Natural killer cell (primary cell): ENCODE measurements around the gene RGS7BP. TPM values are rescaled to one million over a fixed set of nuclear protein-coding genes. Genes with fewer than 3 reads are reported as not detected.

ENCODE experiments used
- ATAC-seq, 3 donors: fragments of 150-1000 bp in 2 of 3; fragments of 200-7000 bp in 1 of 3; cut with Tn5 transposase; 1 replicate in 1 of 3; 2 replicates in 2 of 3; pipeline ENCODE4 v1.10.0; 2021; ENCODE audit warnings: mild to moderate bottlenecking in 2 of 3, moderate library complexity in 2 of 3
- DNase-seq, 2 donors: peaks; one replicate each; pipeline versions ENCODE4 v3.0.0 to v3.0.0-alpha.2; 2013 to 2021; ENCODE audit warnings: mixed read lengths in 1 of 2
- H3K27ac ChIP-seq: one replicate; pipeline ENCODE4 v1.5.1; 2013; ENCODE audit warnings: mild to moderate bottlenecking, low read length
- H3K27me3 ChIP-seq: one replicate; pipeline ENCODE4 v1.6.1; 2013; ENCODE audit warnings: low read length; ENCODE audit not compliant: control insufficient read depth, insufficient read depth
- H3K36me3 ChIP-seq: one replicate; pipeline ENCODE4 v1.6.1; 2013; ENCODE audit warnings: low read length; ENCODE audit not compliant: control insufficient read depth, insufficient read depth
- H3K4me1 ChIP-seq: one replicate; pipeline ENCODE4 v1.6.1; 2013; ENCODE audit warnings: low read length; ENCODE audit not compliant: control insufficient read depth, insufficient read depth
- H3K4me3 ChIP-seq: one replicate; pipeline ENCODE4 v1.5.1; 2013; ENCODE audit warnings: low read length
- H3K9me3 ChIP-seq: one replicate; pipeline ENCODE4 v1.6.1; 2013; ENCODE audit warnings: low read length; ENCODE audit not compliant: control insufficient read depth, insufficient read depth
- H3K27ac Mint-ChIP-seq, 2 donors: one replicate each; pipeline ENCODE4 v1.8.0; 2022; ENCODE audit warnings: mild to moderate bottlenecking in 2 of 2, mixed read lengths in 2 of 2, moderate library complexity in 1 of 2
- H3K27me3 Mint-ChIP-seq, 2 donors: one replicate each; pipeline ENCODE4 v1.8.0; 2022; ENCODE audit warnings: low read depth in 2 of 2, mixed read lengths in 2 of 2
- H3K36me3 Mint-ChIP-seq: one replicate; pipeline ENCODE4 v1.8.0; 2022; ENCODE audit warnings: mixed read lengths
- H3K4me1 Mint-ChIP-seq, 2 donors: one replicate each; pipeline ENCODE4 v1.8.0; 2022; ENCODE audit warnings: mixed read lengths in 2 of 2
- H3K4me3 Mint-ChIP-seq: one replicate; pipeline ENCODE4 v1.8.0; 2022; ENCODE audit warnings: mild to moderate bottlenecking, moderate library complexity, mixed read lengths
- H3K9me3 Mint-ChIP-seq, 2 donors: one replicate each; pipeline ENCODE4 v1.8.0; 2022; ENCODE audit warnings: mixed read lengths in 2 of 2
- WGBS: methylation state at CpG from one replicate; pipeline ENCODE4 v1.1.7; 2013; ENCODE audit warnings: missing lambda C conversion rate; ENCODE audit not compliant: insufficient coverage; 5-methylcytosine and 5-hydroxymethylcytosine counted together
- intact Hi-C: fragments of 100-400 bp; cut with micrococcal nuclease; formaldehyde crosslinking; loops from one replicate; pipeline ENCODE4 v1.14.2; 2022
- total RNA-seq, 4 donors: library from RNA; stranded (reverse); fragments of 120-200 nt in 1 of 4; gene quantifications; one replicate each; pipeline versions ENCODE4 v1.2.3 to v1.2.4, GENCODE V29; 2013 to 2022
- TF ChIP-seq, protein P1 (sequence below): fragments of 200-600 bp; IDR thresholded peaks from one replicate; pipeline ENCODE4 v1.8.0; 2022; ENCODE audit warnings: antibody characterized with exemption

The RGS7BP gene
- total RNA-seq, 3 donors from 2014 or later (not counting 1 experiment from before 2014, with no cell fraction given), result not detected

DNA sequence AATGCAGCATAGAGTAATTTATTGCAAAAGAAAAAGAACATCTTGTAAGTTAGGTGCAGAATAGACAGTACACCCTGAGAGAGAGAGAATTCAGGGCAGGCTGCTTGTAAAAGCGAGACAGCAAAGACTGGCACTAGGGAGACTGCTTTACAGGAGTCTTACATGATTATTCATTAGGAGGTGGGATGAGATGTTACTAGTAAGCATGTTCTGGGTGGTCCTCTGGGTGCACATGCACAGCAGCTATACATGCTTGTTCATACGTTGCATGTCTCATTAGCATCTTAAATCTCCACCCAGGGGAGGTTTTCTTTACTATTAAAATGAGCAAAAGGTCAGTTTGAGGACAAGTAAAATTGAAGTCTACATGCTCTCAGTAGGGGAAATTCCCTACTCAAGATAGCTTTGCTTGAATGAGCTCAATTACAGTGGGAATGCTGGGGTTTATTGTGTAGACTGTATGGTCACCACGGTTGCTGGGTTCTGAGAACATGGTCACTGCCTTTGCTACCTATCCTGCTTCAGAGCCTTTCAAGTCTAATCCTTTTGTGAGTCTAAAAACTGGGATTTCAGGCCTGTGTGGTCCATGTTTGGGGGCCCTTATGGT is 60.6 kb downstream of the RGS7BP start:
- Mint-ChIP-seq H3K36me3 (no peaks in the 10 kb centered on the region), H3K27ac (no peak overlapping the region), H3K27me3 (no peaks in the 10 kb centered on the region), H3K9me3 (peaks cover 0 to 4% of the 10 kb centered on the region in 2 donors), H3K4me1 (no peaks in the 10 kb centered on the region), H3K4me3 (no peak overlapping the region)
- no peak for DNase-seq
- no peaks in the 10 kb centered on the region for H3K27me3 ChIP-seq
- no peaks in the 10 kb centered on the region for H3K9me3 ChIP-seq
- no peaks in the 10 kb centered on the region for H3K4me1 ChIP-seq
- intact Hi-C loops, result no loop called here
- no peak overlapping the region for H3K4me3 ChIP-seq
- ATAC-seq, result no peak
- H3K27ac ChIP-seq, result no peak overlapping the region
- no peaks in the 10 kb centered on the region for H3K36me3 ChIP-seq
- TF ChIP-seq, protein P1, sequence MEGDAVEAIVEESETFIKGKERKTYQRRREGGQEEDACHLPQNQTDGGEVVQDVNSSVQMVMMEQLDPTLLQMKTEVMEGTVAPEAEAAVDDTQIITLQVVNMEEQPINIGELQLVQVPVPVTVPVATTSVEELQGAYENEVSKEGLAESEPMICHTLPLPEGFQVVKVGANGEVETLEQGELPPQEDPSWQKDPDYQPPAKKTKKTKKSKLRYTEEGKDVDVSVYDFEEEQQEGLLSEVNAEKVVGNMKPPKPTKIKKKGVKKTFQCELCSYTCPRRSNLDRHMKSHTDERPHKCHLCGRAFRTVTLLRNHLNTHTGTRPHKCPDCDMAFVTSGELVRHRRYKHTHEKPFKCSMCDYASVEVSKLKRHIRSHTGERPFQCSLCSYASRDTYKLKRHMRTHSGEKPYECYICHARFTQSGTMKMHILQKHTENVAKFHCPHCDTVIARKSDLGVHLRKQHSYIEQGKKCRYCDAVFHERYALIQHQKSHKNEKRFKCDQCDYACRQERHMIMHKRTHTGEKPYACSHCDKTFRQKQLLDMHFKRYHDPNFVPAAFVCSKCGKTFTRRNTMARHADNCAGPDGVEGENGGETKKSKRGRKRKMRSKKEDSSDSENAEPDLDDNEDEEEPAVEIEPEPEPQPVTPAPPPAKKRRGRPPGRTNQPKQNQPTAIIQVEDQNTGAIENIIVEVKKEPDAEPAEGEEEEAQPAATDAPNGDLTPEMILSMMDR, result no peak
- WGBS, result 89% methylated on average over 3 of the region's 3 CpGs

DNA sequence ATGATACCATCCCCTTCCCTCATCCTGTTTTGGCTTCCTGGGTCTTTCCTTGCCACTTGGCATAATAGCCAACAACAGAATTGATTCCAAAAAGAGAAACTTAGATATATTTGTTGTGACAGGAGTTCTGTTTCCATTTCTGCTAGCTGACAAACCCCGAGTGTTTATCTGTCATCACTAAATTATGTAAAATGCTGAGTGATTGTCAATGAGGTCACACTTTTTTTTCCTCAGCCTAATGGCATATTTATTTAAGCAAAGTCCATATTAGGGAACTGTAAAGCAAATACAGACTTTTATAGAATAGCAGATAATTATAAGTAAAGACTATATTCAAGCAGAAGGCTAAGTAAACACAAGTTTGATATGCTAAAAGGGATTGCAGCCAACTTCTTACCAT is 64.0 kb downstream of the RGS7BP start:
- ATAC-seq, result no peak
- H3K27me3 ChIP-seq, result no peaks in the 10 kb centered on the region
- H3K4me3 ChIP-seq, result no peak overlapping the region
- no peak for DNase-seq
- intact Hi-C loops, result no loop called here
- Mint-ChIP-seq H3K4me3 (no peak overlapping the region), H3K9me3 (no peaks in the 10 kb centered on the region), H3K27ac (no peak overlapping the region), H3K27me3 (no peaks in the 10 kb centered on the region), H3K4me1 (no peaks in the 10 kb centered on the region), H3K36me3 (no peaks in the 10 kb centered on the region)
- H3K9me3 ChIP-seq, result no peaks in the 10 kb centered on the region
- H3K4me1 ChIP-seq, result no peaks in the 10 kb centered on the region
- no peak overlapping the region for H3K27ac ChIP-seq
- WGBS, result no CpG with 5 or more reads among the region's 1 CpG
- no peaks in the 10 kb centered on the region for H3K36me3 ChIP-seq
- TF ChIP-seq, protein P1, result no peak

DNA sequence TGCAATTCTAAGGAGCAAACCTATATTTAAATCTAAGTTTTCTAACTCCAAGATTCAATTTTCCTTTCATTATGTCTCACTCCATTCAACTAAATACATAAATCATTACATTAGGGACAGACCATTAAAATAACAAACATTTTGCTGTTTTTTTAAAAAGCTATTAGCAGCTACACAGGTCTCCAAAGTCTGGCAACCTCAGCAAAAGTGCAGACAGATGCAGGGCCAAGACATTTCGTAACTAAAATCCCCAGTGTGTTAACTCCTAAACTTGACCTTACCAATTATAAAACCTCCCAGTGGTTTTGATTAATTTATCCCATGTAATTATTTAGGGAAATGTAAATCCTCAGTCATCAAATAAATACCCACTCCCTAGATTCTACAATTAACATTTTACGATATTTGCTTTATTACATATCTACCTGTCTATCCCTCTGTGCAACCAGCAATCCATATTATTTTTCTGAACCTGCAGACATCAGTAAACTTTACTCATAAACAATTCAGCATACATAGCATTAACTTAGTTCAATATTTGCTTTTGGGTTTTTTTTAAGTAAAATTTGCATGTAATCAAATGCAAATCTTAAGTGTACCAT is 64.7 kb downstream of the RGS7BP start:
- no peak overlapping the region for H3K27ac Mint-ChIP-seq
- H3K9me3 ChIP-seq, result no peaks in the 10 kb centered on the region
- no peaks in the 10 kb centered on the region for H3K27me3 ChIP-seq
- H3K27me3 Mint-ChIP-seq, result no peaks in the 10 kb centered on the region
- no peaks in the 10 kb centered on the region for H3K4me1 Mint-ChIP-seq
- no peak overlapping the region for H3K4me3 Mint-ChIP-seq
- no peaks in the 10 kb centered on the region for H3K36me3 ChIP-seq
- H3K27ac ChIP-seq, result no peak overlapping the region
- ATAC-seq (no peak), DNase-seq (no peak)
- no peaks in the 10 kb centered on the region for H3K36me3 Mint-ChIP-seq
- TF ChIP-seq, protein P1, result no peak
- WGBS, result 93% methylated on average over 1 of the region's 2 CpGs
- intact Hi-C loops, result no loop called here
- no peak overlapping the region for H3K4me3 ChIP-seq
- H3K4me1 ChIP-seq, result no peaks in the 10 kb centered on the region
- H3K9me3 Mint-ChIP-seq, result no peaks in the 10 kb centered on the region

DNA sequence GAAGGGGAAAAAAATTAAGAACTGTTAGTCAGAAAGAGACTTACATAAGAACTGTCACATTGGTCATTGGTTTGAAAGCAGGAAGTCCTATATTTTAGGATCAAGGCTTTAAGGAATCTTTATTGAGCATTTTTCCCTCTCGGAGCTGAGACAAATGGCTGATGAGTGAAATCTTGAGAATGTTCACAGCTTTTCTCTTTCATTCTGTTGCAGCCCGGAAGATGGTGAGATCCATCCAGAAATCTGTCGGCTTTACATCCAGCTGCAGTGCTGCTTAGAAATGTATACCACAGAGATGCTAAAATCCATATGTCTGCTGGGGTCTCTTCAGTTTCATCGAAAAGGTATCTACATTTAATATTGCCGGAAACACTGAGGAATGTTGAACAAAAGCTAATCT is 69.7 kb downstream of the RGS7BP start:
- Histone ChIP-seq H3K27me3 (no peaks in the 10 kb centered on the region), H3K9me3 (no peaks in the 10 kb centered on the region), H3K4me3 (no peak overlapping the region), H3K27ac (no peak overlapping the region), H3K4me1 (no peaks in the 10 kb centered on the region), H3K36me3 (no peaks in the 10 kb centered on the region)
- ATAC-seq, result no peak
- Mint-ChIP-seq H3K27ac (no peak overlapping the region), H3K9me3 (peaks cover 0 to 2% of the 10 kb centered on the region in 2 donors), H3K27me3 (peaks cover 0 to 5% of the 10 kb centered on the region in 2 donors), H3K36me3 (no peaks in the 10 kb centered on the region), H3K4me3 (no peak overlapping the region), H3K4me1 (no peaks in the 10 kb centered on the region)
- intact Hi-C loops, result no loop called here
- 83% methylated on average over 5 of the region's 5 CpGs for WGBS
- TF ChIP-seq, protein P1, result no peak
- no peak for DNase-seq
